GM18511 (cell line): Measurements from ENCODE around the gene PKNOX2.

Experiments used
- ATAC-seq: cut with Tn5 transposase; IDR thresholded peaks from one replicate; pipeline ENCODE4 v1.9.1; 2021; ENCODE audit warnings: mild to moderate bottlenecking, moderate library complexity; ENCODE audit not compliant: unreplicated experiment

Gene PKNOX2

DNA sequence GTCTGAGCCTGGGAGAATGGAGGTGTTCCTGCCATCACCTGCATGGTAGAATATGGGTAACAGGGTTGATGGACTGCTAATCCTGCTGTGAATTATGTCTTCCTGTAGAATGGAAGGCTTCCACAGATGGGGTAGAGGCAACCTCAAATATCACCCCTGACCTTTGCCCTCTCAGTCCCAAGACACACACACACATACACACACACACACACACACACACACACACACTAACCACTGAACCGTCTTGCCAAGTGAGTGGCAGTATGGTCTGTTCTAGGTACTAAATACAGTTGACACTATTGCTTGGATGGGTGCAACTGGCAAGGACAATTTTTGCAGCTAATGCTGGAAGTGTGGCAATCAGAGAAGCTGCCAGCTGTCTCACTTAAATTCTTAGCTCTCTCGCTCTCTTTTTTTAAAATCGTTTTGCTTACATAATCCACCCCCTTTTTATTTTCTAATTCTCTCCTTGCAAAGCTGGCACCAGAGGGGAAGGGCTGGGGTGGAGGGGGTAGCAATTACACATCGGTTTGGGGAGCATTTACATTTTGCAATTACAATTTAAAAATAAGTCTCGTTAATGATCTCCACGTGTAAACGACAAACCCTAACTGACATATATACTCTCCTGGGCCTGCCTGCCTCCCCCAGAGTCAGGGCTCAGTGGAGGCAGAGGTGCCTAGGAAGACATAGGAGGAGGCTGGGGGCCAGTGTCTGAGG, 169.0 kb downstream of the PKNOX2 start:
- ATAC-seq: no peak

DNA sequence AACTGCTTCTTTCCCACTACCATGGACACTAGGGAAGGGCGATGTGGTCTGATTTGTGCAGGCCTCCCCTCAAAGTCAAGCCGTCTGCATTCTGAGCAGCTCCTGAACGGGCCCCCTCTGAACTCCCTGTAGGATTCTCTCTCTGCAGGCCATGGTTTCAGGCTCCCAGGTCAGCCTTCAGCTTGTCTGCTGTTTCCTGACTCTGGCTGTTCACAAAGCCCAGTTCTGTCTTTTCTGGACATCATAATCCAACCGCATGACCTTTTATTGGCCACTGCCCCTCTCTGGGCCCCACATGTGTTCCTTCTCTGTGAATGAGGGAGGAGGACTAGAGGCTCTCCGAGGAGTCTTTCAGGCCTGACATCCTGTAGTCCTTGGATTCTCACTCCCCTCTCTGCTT, 170.6 kb downstream of the PKNOX2 start:
- ATAC-seq: no peak

DNA sequence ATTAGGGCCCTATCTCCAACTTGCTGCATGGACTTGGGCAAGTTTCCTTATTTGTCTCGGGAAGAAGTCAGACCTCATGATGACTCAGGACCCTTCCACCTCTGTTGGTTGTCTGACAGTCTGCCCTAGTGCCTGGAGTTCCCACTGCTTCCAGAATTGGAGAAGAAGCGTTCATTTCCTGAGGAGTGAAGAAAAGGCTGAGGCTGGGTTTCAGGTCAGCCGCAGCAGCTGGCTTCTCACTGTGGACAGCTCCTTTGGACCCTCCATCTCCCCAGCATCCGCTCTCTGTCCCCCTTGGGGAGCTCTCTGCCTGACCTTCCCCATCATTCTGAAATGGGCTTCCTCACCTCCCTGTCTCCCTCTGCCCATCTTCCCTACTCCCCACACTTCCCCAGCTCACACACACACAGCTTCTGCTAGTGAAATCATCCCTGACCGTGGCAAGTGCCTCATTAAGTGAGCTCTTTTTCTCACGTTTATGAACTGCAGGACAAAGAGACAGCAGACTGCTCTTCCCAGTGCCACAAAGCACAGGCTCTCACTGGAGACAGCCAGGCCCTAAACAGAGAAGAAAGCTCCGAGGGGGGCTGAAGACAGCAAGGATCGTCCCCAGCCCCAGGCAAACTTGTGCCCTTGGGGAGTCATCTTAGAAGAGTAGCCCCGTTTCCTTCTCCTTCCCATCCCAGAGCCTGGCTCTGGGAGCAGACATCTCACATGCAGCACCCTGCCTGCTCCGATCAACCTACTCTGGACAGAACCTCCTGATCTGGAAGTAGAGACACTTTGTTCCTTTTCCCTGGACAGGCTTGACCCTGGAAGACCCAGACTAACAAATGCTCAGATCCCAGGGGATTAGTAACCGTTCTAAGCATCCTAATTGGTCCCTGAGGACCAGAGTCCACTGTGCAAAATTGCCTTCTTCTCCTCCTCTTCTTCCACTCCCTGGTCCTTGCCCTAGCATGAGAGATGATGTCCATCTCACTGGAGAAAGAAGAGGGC, 173.6 kb downstream of the PKNOX2 start:
- ATAC-seq: no peak

DNA sequence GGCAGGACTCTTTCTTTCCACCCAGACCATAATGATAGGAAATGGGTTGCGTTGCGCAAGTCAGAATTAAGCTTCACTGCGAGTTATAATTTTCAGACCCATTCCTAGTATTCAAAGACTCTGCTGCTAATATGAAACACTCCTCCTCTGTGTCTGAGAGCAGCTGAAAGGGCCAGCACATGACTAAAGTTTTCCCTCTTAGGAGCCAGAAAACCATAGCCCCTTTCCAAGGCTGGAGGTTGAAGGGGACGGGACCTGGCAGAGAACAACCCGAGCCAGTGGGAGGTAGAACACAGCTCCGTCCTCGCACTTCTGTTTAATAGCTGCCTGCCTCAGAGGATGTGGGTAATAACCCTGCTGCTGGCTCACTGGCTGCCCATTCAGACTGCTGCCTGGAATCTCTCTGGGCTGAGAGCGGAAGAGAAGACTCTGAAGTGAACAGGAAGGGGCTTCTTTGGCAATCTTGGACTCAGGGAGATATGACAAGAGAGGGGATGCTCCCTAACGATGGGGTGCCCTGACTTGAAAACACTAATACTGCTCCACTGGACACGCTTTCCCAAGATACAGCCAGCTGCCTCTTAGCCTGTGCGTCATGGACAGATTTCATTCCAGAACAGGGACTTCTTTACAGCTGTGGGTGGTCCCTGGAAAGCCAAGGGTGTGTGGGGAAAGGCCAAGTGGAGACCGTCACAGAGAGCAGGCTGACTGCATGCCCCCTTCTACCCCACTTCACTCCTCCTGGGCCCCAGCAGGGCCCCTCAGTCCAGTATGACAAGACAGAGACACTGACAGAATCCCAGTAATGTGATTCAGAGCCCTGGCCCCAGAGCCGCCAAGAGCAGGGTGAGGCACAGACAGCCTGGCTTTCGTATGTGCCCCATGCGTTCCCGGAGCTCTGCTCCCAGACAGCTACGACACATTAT, 174.6 kb downstream of the PKNOX2 start:
- ATAC-seq: no peak

DNA sequence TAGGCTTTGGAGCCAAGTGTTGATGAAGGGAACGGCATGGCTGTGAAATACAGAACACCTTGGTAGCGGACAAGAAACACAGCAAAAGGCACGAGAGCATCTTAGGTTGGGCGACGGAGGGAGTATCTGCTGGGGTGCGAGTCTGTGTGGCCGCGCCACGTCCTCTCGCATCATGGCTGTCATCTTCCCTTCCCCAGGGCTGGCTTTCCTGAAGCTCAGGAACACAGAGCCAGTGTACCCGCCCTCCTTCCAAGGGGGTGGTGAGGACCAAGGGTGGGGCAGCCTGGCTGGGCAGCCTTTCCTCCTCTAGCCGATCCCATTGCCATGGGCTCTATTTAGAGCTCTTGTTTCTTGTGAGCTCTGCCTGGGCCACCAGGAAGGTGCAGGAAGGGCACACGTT, 177.1 kb downstream of the PKNOX2 start:
- no peak for ATAC-seq

DNA sequence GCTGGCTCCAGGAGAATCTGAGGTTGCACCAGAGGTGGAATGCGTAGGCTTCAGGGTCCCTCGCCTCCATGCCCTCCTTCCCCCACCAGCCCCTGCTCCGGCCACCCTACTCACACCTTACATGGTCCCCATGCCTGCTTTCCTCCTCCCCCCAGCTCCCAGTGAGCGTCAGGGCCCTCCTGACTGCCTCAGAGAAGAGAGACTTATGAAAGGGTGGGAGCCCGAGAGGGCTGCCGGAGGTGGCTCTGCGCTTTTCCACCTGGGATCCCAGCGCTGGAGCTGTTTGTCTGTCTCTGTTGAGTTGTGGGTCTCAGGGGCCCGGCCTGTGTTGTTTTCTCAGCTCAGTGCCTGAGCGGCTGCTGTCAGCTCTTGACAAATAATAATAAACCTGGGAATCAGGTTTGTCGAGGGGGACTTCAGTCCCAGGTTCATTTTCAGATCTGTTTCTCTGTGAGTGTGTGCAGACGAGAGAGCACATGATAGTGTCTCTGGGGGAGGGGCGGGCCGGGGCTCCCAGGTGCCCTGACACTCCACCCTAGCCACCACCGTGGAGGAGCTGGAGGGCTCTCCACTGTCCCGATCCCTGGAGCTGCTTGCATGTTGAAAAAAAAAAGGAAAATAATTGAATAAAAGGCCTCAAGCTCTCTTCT, 177.9 kb downstream of the PKNOX2 start:
- no peak for ATAC-seq

DNA sequence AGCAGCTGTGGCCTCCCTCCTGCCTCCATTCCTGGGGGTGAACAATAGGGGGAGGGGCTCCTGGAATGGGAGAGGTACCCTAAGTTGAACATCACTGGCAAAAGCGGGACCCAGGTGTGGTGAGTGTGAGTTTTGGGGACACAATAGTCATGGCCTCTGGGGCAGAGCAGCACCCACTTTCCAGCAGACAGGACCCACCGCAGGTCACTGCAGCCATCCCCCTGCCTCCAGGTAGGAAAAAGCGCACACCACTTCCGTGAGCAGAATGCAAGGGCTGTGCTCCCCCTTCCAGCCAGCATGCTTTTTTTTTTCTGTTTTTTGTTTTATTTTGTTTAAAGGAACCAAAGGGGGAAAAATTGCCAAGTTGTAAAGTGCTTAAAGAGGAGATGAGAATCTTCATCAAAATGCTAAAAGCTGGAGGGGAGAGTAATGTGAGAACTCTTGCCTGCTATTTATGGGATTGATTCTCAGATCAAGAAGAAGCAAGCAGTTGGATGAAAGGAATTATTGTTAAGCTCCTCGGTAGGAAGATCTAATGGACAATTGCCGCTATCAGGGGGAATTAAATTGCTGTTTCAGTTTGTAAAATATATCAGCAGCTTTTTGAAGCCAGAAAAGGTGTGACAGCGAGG, 178.7 kb downstream of the PKNOX2 start:
- no peak for ATAC-seq

DNA sequence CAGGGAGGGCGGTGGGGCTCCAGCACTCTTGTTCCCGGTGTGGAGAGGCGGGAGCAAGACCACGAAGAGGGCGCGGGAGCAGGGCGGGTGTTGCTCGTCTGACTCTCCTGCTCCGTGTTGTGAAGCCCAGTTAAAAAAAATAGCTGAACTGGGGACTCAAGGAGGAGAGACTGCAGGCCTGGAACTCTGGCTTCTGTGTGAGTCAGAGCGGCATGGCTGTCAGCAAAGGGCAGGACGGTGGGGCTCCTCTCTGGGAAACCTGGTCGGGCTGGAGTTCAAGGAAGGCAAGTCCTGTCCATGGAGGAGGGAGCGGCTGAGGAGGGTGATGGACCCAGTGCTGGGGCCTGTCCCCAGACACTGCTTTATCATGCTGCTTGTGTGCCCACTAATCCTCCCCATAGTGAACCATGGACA, 179.2 kb downstream of the PKNOX2 start:
- no peak for ATAC-seq

DNA sequence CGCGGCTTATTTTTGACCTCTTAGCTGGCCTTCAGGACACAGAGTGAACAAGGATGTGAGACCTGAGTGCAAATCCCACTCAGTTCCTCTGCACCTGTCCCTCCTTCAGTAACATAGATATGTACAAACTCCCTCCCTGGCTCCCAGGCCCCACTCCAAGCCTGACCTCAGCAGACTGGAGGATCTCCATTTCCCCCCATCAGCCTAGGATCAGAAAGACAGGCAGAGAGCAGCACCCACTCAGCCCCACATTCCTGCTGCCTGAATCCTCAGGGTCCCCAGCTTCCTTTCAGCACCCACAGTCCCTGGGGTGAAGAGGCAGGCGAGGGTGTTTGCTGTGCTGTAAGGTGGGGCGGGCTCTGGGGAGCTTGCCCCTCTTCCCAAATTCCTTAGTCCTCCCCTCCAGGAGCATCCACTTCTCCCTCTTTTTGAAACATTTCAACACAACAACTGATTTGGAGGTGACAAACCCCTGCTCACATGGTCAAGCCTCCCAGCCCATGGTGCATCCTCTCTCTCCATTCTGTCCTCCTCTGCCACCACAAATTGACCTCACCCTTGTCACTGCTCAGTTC, 180.4 kb downstream of the PKNOX2 start:
- no peak for ATAC-seq

DNA sequence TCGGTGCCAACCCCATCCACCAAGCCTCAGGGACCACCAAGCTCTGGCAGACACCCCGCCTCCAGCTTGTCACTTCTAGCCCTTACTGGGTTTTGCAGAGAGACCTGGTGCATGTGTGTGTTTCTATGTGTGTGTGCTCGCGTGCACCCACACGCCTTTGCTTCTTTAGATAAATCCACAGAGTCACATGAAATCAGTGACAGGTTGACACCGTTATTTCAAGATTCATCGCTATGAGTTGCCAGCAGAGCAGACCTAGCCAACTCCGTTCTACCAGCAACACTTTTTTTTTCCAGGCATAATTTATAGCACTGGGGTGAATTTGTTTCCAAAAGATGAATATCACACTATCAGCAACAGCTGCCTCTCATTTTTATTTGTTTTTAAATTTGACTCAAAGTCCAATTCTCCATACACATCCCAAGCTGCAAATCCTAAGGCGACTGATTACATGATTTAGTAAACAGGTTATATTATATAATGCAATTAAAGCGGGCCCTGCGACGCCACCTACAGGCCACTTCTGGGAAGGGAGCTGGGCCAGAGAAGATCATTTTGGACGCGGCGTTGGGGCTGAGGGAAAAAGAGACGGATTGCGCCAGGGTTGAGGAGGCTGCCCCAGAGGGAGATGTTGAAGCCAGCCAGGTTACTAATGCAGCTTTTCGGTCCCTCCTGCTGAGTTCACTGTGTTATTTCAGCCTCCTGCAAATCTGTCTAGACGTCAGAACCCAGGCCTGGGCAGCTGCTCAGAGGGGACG, 181.0 kb downstream of the PKNOX2 start:
- ATAC-seq: no peak

DNA sequence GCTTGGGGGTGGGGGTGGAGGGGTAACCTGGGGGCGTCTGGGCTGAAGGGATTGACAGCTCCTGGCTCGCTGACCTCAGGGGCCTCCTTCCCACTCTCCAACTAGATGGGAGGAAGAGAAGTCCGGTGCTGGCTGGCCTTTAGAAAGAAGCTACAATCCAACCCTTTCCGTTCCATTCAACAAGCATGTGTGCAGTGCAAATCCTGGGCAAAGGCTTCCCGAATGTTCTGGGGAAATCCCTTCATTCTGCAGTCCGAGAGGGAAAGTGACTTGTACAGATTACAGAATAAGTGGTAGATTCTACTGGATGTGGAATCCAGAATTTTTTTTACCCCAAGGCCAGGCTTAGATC, 181.6 kb downstream of the PKNOX2 start:
- no peak for ATAC-seq

DNA sequence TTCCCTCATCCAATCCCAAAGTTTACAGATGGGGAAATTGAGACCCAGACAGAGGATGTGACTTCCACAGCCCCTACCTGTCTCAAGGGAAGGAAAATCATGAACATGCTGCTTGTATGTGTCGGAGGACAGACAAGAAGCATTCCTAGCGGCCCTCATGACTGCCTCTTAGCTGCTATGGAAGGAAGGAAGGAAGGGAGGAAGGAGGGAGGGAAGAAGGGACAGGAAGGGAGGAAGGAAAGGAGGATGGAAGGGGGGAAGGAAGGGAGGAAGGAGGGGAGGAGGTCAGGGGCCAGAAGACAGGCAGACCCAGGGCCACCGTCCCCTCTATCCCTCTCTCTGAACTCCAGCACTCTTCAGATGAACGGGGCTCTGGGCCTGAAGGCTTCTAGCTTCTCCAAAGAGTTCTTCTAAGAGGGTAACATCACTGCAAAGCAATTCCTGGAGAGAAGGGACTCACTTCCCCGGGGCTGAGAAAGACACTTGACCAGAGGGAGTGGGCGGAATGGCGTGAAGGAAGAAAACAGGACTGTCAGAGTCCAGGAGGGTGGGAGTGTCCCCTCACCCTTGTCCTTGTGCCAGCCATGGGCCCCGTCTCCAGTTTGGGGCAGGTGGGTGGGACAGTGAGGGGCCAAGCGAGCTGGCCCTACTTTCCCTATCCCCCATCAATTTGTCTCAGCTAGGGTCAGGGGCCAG, 182.2 kb downstream of the PKNOX2 start:
- no peak for ATAC-seq

DNA sequence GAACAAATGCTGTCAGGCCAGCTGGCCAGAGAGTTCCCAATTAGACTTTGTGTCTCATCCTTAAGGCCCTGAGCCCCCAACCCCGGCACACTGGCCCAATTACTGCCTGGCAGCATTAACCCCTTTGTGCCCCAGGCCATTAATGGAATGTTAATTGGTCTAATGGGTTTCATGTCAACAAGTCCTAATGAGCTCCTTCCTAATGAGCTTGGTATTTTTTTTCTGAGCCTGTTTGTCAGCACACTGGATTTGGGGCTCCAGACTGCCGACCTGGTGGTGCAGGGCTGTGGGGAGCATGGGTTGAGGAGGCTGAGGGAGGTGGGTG, 182.7 kb downstream of the PKNOX2 start:
- ATAC-seq: no peak

DNA sequence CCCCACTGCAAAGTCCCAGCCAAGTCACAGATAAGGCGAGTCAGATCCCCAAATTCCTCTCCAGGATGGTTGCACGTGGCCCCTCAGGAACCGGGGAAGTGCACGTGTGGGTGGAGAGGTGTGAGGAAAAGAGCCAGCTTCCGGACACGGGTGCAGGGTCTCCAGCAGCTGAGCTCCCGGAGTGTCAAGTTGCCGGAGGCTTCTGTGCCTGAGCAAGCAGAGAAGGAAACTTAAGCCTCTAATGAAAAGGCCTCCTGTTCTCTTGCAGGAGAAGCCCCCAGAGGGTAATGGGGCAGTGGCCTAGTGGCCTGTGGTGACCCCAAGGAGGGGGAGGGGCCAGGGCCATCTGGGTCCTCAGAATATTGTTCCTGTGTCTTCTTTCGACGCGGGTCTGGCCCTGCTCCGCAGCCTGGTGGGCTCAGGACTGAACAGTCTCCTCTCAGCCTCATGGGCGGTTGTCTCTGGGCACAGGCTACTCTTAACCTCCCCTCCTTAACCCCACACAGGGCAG, 183.6 kb downstream of the PKNOX2 start:
- ATAC-seq: no peak

DNA sequence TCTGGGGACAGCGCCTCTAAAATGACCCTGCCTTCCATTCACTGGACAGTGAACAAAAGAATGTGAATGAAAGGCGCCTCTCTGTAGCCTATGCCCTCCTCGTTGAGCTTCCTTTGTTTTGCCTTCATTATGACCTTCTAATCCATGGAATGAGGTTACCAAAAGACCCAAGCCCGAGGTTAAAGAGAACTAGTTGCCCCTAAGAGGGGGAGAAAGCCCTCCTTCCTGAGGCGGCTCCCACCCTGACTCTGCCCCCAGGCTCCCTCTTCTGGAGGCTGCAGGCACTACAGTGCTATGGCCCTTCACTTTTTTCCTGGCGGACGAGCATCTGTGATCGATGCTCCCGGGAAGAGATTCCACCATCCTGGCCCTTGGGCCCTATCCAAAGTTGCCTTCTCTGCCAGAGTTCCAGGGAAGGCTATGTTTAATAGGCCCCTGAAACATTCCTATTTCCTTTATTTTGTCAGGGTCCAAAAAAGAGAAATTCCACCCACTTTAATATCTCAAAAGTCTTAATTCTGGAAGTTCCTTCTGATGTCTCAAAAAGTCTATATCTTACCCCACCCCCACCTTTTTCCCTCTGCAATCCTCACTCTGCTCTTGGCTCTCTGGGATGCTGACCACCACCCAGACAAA, 184.2 kb downstream of the PKNOX2 start:
- ATAC-seq: no peak

DNA sequence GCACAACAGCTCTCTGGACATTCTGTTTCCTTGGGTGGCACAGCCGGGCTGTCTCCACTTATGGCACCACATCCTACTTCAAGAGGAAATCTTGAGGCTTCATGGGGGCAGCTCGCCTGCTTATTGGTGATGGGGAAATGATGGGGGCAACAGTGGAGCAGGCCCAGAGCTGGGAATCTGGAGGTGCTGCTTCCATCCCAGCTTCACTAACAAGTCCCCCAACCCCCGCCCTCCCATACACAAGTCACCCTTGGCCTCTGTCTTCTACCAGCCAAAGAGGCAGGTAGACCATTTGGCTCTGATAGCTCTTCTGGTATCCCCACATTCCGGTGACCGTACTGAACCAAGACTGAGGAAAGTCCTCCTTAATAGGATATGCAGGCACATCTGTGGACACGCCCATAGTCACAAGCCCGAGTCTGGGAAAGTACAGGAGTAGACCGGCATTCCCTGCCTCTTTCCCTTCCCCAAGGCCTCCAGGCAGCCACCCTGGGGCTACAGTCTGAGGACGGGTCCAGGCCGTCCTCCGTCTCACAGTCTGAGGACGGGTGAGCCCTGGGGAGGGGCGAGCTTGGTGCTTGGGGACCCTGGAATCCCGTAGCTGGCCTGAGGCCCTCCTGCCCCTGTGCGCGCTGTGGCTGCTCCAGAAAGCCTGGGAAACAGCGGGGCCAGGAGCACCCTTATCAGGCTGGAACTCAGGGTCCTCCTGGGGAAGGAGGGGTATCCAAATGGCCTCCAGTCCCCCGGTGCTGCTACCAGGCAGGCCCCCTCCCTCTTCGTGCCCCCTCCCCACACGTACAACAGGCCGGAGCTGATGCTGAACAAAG, 185.9 kb downstream of the PKNOX2 start:
- no peak for ATAC-seq
